GM13977 (cell line): Measurements from ENCODE around the gene TSPAN8.

Source experiments
- DNase-seq: peaks from one replicate; pipeline ENCODE4 v3.0.0; 2012; ENCODE audit warnings: low spot score
- in situ Hi-C: fragments of 300-500 bp; cut with MboI; formaldehyde crosslinking; loops from one replicate; pipeline ENCODE4 v1.12.0; 2022; ENCODE audit warnings: low sequenced_read_pairs, low pct_unique_long_range_greater_than_20kb, mixed read lengths, inconsistent platforms; ENCODE audit not compliant: unreplicated experiment
- TF ChIP-seq, protein P1 (sequence below): IDR thresholded peaks from 2 replicates; pipeline ENCODE4 v1.5.1; 2012; ENCODE audit warnings: mild to moderate bottlenecking, control low read depth; ENCODE audit not compliant: insufficient read depth; ENCODE audit errors: extremely low read depth, missing control alignments

The TSPAN8 gene

DNA sequence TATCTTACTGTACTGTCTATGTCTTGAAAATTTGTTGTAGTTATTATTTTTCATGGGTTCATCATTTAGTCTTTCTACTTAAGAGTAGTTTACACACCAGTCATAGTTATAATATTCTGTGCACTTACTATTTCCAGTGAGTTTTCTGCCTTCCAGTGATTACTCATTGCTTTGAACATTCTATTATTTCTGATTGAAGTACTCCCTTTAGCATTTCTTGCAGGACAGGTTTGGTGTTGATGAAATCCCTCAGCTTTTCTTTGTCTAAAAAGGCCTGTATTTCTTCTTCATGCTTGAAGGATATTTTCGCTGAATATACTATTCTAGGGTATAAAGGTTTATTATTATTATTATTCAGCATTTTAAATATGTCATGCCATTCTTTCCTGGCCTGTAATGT lies 66.8 kb downstream of the TSPAN8 start:
- no peak for DNase-seq
- in situ Hi-C loops: no loop called here
- TF ChIP-seq, protein P1, sequence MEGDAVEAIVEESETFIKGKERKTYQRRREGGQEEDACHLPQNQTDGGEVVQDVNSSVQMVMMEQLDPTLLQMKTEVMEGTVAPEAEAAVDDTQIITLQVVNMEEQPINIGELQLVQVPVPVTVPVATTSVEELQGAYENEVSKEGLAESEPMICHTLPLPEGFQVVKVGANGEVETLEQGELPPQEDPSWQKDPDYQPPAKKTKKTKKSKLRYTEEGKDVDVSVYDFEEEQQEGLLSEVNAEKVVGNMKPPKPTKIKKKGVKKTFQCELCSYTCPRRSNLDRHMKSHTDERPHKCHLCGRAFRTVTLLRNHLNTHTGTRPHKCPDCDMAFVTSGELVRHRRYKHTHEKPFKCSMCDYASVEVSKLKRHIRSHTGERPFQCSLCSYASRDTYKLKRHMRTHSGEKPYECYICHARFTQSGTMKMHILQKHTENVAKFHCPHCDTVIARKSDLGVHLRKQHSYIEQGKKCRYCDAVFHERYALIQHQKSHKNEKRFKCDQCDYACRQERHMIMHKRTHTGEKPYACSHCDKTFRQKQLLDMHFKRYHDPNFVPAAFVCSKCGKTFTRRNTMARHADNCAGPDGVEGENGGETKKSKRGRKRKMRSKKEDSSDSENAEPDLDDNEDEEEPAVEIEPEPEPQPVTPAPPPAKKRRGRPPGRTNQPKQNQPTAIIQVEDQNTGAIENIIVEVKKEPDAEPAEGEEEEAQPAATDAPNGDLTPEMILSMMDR: no peak

- DNase-seq: no peak
- in situ Hi-C loops: no loop called here
- TF ChIP-seq, protein P1: no peak
These were observed 72.2 kb downstream of the TSPAN8 start for GRCh38 chr12:71085575-71085974.

DNA sequence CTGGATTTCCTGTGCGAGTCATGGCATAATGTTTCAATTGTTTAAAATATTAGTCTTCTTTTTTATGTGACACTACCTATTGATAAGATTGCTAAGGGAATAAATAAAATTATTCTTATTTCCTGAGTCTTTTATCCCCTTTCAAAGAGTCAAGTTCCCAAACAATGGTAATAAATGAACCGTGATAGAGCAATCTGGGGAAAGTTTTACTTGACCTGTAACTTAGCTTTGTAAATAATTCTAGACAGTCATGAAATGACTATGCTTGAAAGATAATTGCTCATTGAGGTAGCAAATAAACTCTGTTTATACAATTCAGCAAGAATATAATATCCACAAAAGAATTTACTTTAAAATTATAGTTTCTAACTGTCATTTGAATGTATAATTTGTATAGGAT lies 82.1 kb downstream of the TSPAN8 start:
- in situ Hi-C loops: no loop called here
- DNase-seq: no peak
- TF ChIP-seq, protein P1: no peak
